ENCODE data around the gene BORCS5. TPM values are rescaled to one million over a fixed set of nuclear protein-coding genes. Genes with fewer than 3 reads are reported as not detected.
A peak's percentile ranks its signal among the peaks of the same experiment; 100 is the strongest.

The BORCS5 gene
- total RNA-seq, 1 experiment from 2014 or later = 13.9 TPM

GRCh38 chr12:12443431-12443878 lies 86.6 kb downstream of the BORCS5 start:
- Histone ChIP-seq H3K4me1 (ENCODE audit: insufficient read depth, low read length) (no peaks in the 10 kb centered on the region), H3K27ac (ENCODE audit: insufficient read length, low read depth, low read length) (no peak overlapping the region), H3K79me1 (ENCODE audit: insufficient read depth, low read depth, low read length, poor library complexity, severe bottlenecking) (no peaks in the 10 kb centered on the region), H3T11ph (ENCODE audit: low read length) (no peak overlapping the region), H3K27me3 (ENCODE audit: insufficient read depth, low read length) (no peaks in the 10 kb centered on the region), H3K9ac (ENCODE audit: extremely low read depth, insufficient read length, low read length) (no peak overlapping the region), H2BK20ac (ENCODE audit: low read depth, low read length, poor library complexity, severe bottlenecking) (no peak overlapping the region), H3K18ac (ENCODE audit: insufficient read length, low read depth, low read length) (no peak overlapping the region), H2AFZ (ENCODE audit: low read length) (no peak overlapping the region), H3K4me2 (ENCODE audit: insufficient read depth, insufficient read length, low read length) (no peak overlapping the region), H2BK15ac (ENCODE audit: low read depth, low read length) (no peak overlapping the region), H4K20me1 (ENCODE audit: control insufficient read depth, insufficient read depth, insufficient read length) (no peaks in the 10 kb centered on the region), H3K23me2 (ENCODE audit: insufficient read length, low read depth, low read length, poor library complexity, severe bottlenecking) (no peaks in the 10 kb centered on the region), H4K5ac (ENCODE audit: insufficient read length, low read depth, low read length) (no peak overlapping the region), H4K91ac (ENCODE audit: insufficient read length, low read depth, low read length) (no peak overlapping the region), H2BK5ac (ENCODE audit: insufficient read length, low read length) (no peak overlapping the region), H3K79me2 (ENCODE audit: insufficient read depth, low read length) (no peaks in the 10 kb centered on the region), H2BK12ac (ENCODE audit: insufficient read length, low read depth, low read length) (no peak overlapping the region), H3K4ac (ENCODE audit: low read depth, low read length) (no peak overlapping the region), H3K23ac (ENCODE audit: insufficient read length, low read depth, low read length) (no peak overlapping the region), H2BK120ac (ENCODE audit: low read depth, low read length, poor library complexity, severe bottlenecking) (no peak overlapping the region), H4K8ac (replicated peaks; ENCODE audit: insufficient read length, low read depth, low read length) (no peak overlapping the region), H3K9me3 (ENCODE audit: control insufficient read depth, low read depth, low read length) (no peaks in the 10 kb centered on the region), H3K14ac (ENCODE audit: insufficient read depth, low read length) (no peak overlapping the region), H2AK5ac (ENCODE audit: insufficient read length, low read length) (no peak overlapping the region), H3K56ac (ENCODE audit: insufficient read length, low read depth, low read length) (no peak overlapping the region)
- TF ChIP-seq CTCF (conservative IDR thresholded peaks at IDR 0.05) = no peak
- Mint-ChIP-seq H3K27ac (peak overlapping the region in 1 of 3 experiments; percentile 42; a peak in 2 of 7 replicates), H3K4me3 (no peak overlapping the region), H3K9me3 (no peaks in the 10 kb centered on the region), H3K27me3 (ENCODE audit: low read depth) (no peaks in the 10 kb centered on the region), H3K4me1 (peaks cover 13 to 15% of the 10 kb centered on the region in 2 experiments), H3K36me3 (ENCODE audit: insufficient read depth in 1 of 3, low read depth in 3 of 3) (no peaks in the 10 kb centered on the region)
- no peak for DNase-seq
- no CpG with 5 or more reads among the region's 5 CpGs for WGBS (ENCODE audit: extremely low coverage, insufficient read length, low lambda C conversion rate)

Measured in H9 (cell line).